GM12878 (cell line): ENCODE data around the gene PPARD. TPM values are rescaled to one million over a fixed set of nuclear protein-coding genes. Genes with fewer than 3 reads are reported as not detected.

Experiments used
- CEBPB ChIP-seq, 2 experiments: fragments of 150-350 bp in 1 of 2; IDR thresholded peaks; 2 replicates each; pipeline ENCODE4 v1.6.1; 2012 to 2014; ENCODE audit warnings: low read depth in 2 of 2, low read length in 2 of 2, borderline replicate concordance in 1 of 2, inconsistent platforms in 1 of 2
- CEBPZ ChIP-seq: fragments of 150-350 bp; IDR thresholded peaks from 2 replicates; pipeline ENCODE4 v1.6.1; 2016; ENCODE audit warnings: low read depth, low read length
- CHD4 ChIP-seq: fragments of 200-600 bp; sonication (generic); IDR thresholded peaks from 2 replicates; pipeline ENCODE4 v1.6.1; 2016; ENCODE audit warnings: mild to moderate bottlenecking
- ESRRA ChIP-seq: IDR thresholded peaks from 2 replicates; pipeline ENCODE4 v1.6.1; 2012; ENCODE audit warnings: mild to moderate bottlenecking, low read length, improper control_type of control experiment
- FOS ChIP-seq: IDR thresholded peaks from 3 replicates; pipeline ENCODE4 v1.6.1; 2011; ENCODE audit warnings: borderline replicate concordance; ENCODE audit not compliant: insufficient read length; ENCODE audit errors: extremely low read depth
- NFYB ChIP-seq: IDR thresholded peaks from 2 replicates; pipeline ENCODE4 v1.6.1; 2011; ENCODE audit warnings: low read depth, mild to moderate bottlenecking, low read length, improper control_type of control experiment, moderate library complexity; ENCODE audit not compliant: insufficient read depth
- RAD51 ChIP-seq: fragments of 450-650 bp; IDR thresholded peaks from 2 replicates; pipeline ENCODE4 v1.6.1; 2016; ENCODE audit warnings: moderate library complexity, mild to moderate bottlenecking, inconsistent platforms
- SIX5 ChIP-seq: IDR thresholded peaks from 2 replicates; pipeline ENCODE4 v1.6.1; 2011; ENCODE audit warnings: mild to moderate bottlenecking, low read depth, low read length, moderate library complexity; ENCODE audit not compliant: severe bottlenecking
- TAF1 ChIP-seq: IDR thresholded peaks from 2 replicates; pipeline ENCODE4 v1.6.1; 2011; ENCODE audit warnings: mild to moderate bottlenecking, low read depth, low read length, borderline replicate concordance
- TCF7 ChIP-seq: IDR thresholded peaks from 2 replicates; pipeline ENCODE4 v1.6.1; 2014; ENCODE audit warnings: antibody characterized with exemption, borderline replicate concordance
- ZBTB4 ChIP-seq: fragments of 450-650 bp; formaldehyde crosslinking; IDR thresholded peaks from 2 replicates; pipeline ENCODE4 v1.4.0; 2022; ENCODE audit warnings: mild to moderate bottlenecking, moderate library complexity
- ZNF274 ChIP-seq: IDR thresholded peaks from one replicate; pipeline ENCODE4 v1.8.0; 2011; ENCODE audit not compliant: insufficient read length, insufficient read depth
- polyA plus RNA-seq, 11 experiments: library from polyadenylated mRNA; depleted of rRNA in 4 of 11; unstranded in 6 of 11; stranded (reverse) in 5 of 11; fragments of >200 nt; fragmentation: Nextera tagmentation in 4 of 11; fragmentation: Illumina TruSeq in 1 of 11; extraction: Ambion mirVana in 4 of 11; extraction: Trizol in 1 of 11; gene quantifications; 1 replicate in 1 of 11; 2 replicates in 10 of 11; pipeline versions ENCODE4 v1.2.1 to v1.2.3, GENCODE V29; 2011 to 2016; ENCODE audit warnings: inconsistent platforms in 2 of 11, missing spikeins in 2 of 11, low read depth in 1 of 11
- total RNA-seq, 4 experiments: library from RNA; depleted of rRNA in 3 of 4; stranded (reverse); fragments of >200 nt in 3 of 4; fragmentation: Illumina TruSeq in 1 of 4; extraction: Trizol in 1 of 4; gene quantifications; 2 replicates each; pipeline versions ENCODE4 v1.2.1 to v1.2.3, GENCODE V29; 2013 to 2021

Gene PPARD
- total and polyA plus RNA-seq, 10 of the 15 experiments (the other 5 are each of a cell fraction or from before 2014, with no cell fraction given) = 0.05 to 12.6 (median 6.7) TPM

- no peak for TF ChIP-seq CEBPZ
- TF ChIP-seq SIX5 = no peak
- no peak for TF ChIP-seq ZBTB4 (CRISPR knock-in tag)
- no peak for TF ChIP-seq CHD4
- no peak for TF ChIP-seq ESRRA
- TF ChIP-seq FOS = no peak
- TF ChIP-seq CEBPB (IDR thresholded peaks at IDR 0.05; ENCODE audit: borderline replicate concordance in 1 of 2, low read depth in 2 of 2, low read length in 2 of 2) = no peak
- TF ChIP-seq NFYB = no peak
- TF ChIP-seq ZNF274 = no peak
- no peak for TF ChIP-seq RAD51
- TF ChIP-seq TCF7 = no peak
- no peak for TF ChIP-seq TAF1
Observed at GRCh38 chr6:35409245-35409644, 66.9 kb downstream of the PPARD start (continued).
